SK-N-MC (cell line): Measurements from ENCODE around the gene GLOD5.

Experiments
- EZH2 ChIP-seq: fragments of 200-600 bp; sonication (generic); IDR thresholded peaks from one replicate; pipeline ENCODE4 v1.6.1; 2017; ENCODE audit warnings: antibody characterized with exemption
- POLR2AphosphoS5 ChIP-seq: IDR thresholded peaks from 2 replicates; pipeline ENCODE4 v1.6.1; 2012; ENCODE audit warnings: mild to moderate bottlenecking, low read depth, low read length, borderline replicate concordance

DNA sequence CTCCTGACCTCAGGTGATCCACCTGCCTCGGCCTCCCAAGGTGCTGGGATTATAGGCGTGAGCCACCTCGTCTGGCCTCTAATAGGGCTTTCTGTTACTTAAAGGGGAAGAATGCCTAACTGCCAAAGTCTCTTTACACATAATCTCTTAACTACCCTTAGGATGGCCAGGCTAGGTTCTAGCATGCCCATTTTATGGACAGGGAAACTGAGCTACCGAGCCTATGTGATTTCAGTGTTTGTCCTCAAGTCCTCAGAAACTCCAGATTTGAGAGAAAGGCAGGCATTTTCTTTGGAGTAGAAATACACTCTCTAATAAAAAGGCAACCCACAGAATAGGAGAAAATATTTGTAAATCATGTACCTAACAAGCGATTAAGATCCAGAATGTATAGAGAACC, 12.4 kb upstream of the GLOD5 start:
- no peak for TF ChIP-seq EZH2
- TF ChIP-seq POLR2AphosphoS5 = no peak
